IMR-90 (cell line): ENCODE results near the gene ALPP.
"Not testable (repeated sequence)": the region's sequence is repeated elsewhere in the genome, so short reads cannot be mapped to it uniquely, and the experiment has no call there.

ENCODE experiments used
- CHD1 ChIP-seq: IDR thresholded peaks from 2 replicates; pipeline ENCODE4 v1.6.1; 2012; ENCODE audit warnings: low read depth, low read length, improper control_type of control experiment
- CTCF ChIP-seq: conservative IDR thresholded peaks from 2 replicates; pipeline ENCODE4 v1.5.1; 2012; ENCODE audit warnings: mild to moderate bottlenecking, low read depth, low read length, improper control_type of control experiment
- NFE2L2 ChIP-seq: fragments of 150-350 bp; IDR thresholded peaks from 2 replicates; pipeline ENCODE4 v1.6.1; 2016; ENCODE audit warnings: low read depth, mild to moderate bottlenecking, low read length
- POLR2A ChIP-seq: IDR thresholded peaks from 2 replicates; pipeline ENCODE4 v1.6.1; 2012; ENCODE audit warnings: mild to moderate bottlenecking, low read depth, low read length

GRCh38 chr2:232366461-232366860 is 12.1 kb upstream of the ALPP start:
- TF ChIP-seq POLR2A, CTCF, CHD1, NFE2L2: not testable (repeated sequence)
